H9 (cell line): Measurements from ENCODE around the gene XKRX. TPM values are rescaled to one million over a fixed set of nuclear protein-coding genes. Genes with fewer than 3 reads are reported as not detected.

ENCODE experiments used
- DNase-seq: peaks from one replicate; pipeline ENCODE4 v3.0.0-alpha.2; 2017
- H2AFZ ChIP-seq: one replicate; pipeline ENCODE4 v1.6.1; 2013; ENCODE audit warnings: mild to moderate bottlenecking, low read length, control low read depth, moderate library complexity
- H2AK5ac ChIP-seq: 2 replicates; pipeline ENCODE4 v1.6.1; 2013; ENCODE audit warnings: low read length, control low read depth, mixed read lengths; ENCODE audit not compliant: insufficient read length
- H2BK120ac ChIP-seq: one replicate; pipeline ENCODE4 v1.6.1; 2013; ENCODE audit warnings: low read depth, mild to moderate bottlenecking, low read length, control low read depth, inconsistent platforms; ENCODE audit not compliant: poor library complexity, severe bottlenecking
- H2BK12ac ChIP-seq: 2 replicates; pipeline ENCODE4 v1.6.1; 2013; ENCODE audit warnings: low read length, control low read depth, mixed read lengths, low read depth; ENCODE audit not compliant: insufficient read length
- H2BK15ac ChIP-seq: 2 replicates; pipeline ENCODE4 v1.6.1; 2013; ENCODE audit warnings: low read depth, low read length, control low read depth
- H2BK20ac ChIP-seq: one replicate; pipeline ENCODE4 v1.6.1; 2013; ENCODE audit warnings: low read depth, mild to moderate bottlenecking, low read length, control low read depth, inconsistent platforms; ENCODE audit not compliant: poor library complexity, severe bottlenecking
- H2BK5ac ChIP-seq: 2 replicates; pipeline ENCODE4 v1.6.1; 2013; ENCODE audit warnings: low read length, control low read depth, mixed read lengths; ENCODE audit not compliant: insufficient read length
- H3K14ac ChIP-seq: 2 replicates; pipeline ENCODE4 v1.6.1; 2013; ENCODE audit warnings: low read length, control low read depth; ENCODE audit not compliant: insufficient read depth
- H3K18ac ChIP-seq: 2 replicates; pipeline ENCODE4 v1.6.1; 2013; ENCODE audit warnings: low read depth, mild to moderate bottlenecking, mixed read lengths, low read length, control low read depth; ENCODE audit not compliant: insufficient read length
- H3K23ac ChIP-seq: 2 replicates; pipeline ENCODE4 v1.6.1; 2013; ENCODE audit warnings: low read length, control low read depth, mixed read lengths, low read depth; ENCODE audit not compliant: insufficient read length
- H3K23me2 ChIP-seq: 2 replicates; pipeline ENCODE4 v1.6.1; 2013; ENCODE audit warnings: low read depth, mild to moderate bottlenecking, mixed read lengths, low read length, control low read depth; ENCODE audit not compliant: insufficient read length, poor library complexity, severe bottlenecking
- H3K27ac ChIP-seq: 2 replicates; pipeline ENCODE4 v1.5.1; 2013; ENCODE audit warnings: low read length, control low read depth, mixed read lengths, low read depth; ENCODE audit not compliant: insufficient read length
- H3K27me3 ChIP-seq: 2 replicates; pipeline ENCODE4 v1.6.1; 2013; ENCODE audit warnings: low read length, control low read depth, inconsistent platforms; ENCODE audit not compliant: insufficient read depth
- H3K4ac ChIP-seq: 2 replicates; pipeline ENCODE4 v1.6.1; 2013; ENCODE audit warnings: low read depth, mild to moderate bottlenecking, control low read depth, inconsistent platforms, low read length, moderate library complexity
- H3K4me1 ChIP-seq: 2 replicates; pipeline ENCODE4 v1.6.1; 2013; ENCODE audit warnings: low read length, control low read depth, inconsistent platforms; ENCODE audit not compliant: insufficient read depth
- H3K4me2 ChIP-seq: 2 replicates; pipeline ENCODE4 v1.6.1; 2013; ENCODE audit warnings: low read length, control low read depth, mixed read lengths; ENCODE audit not compliant: insufficient read length, insufficient read depth
- H3K56ac ChIP-seq: 2 replicates; pipeline ENCODE4 v1.6.1; 2013; ENCODE audit warnings: low read depth, mild to moderate bottlenecking, mixed read lengths, low read length, control low read depth; ENCODE audit not compliant: insufficient read length
- H3K79me1 ChIP-seq: 2 replicates; pipeline ENCODE4 v1.6.1; 2013; ENCODE audit warnings: low read depth, mild to moderate bottlenecking, moderate library complexity, low read length, control low read depth, inconsistent platforms; ENCODE audit not compliant: insufficient read depth, poor library complexity, severe bottlenecking
- H3K79me2 ChIP-seq: 2 replicates; pipeline ENCODE4 v1.6.1; 2013; ENCODE audit warnings: low read length, control low read depth, inconsistent platforms; ENCODE audit not compliant: insufficient read depth
- H3K9ac ChIP-seq: 2 replicates; pipeline ENCODE4 v1.6.1; 2013; ENCODE audit warnings: low read length, control low read depth, mixed read lengths; ENCODE audit not compliant: insufficient read length; ENCODE audit errors: extremely low read depth
- H3K9me3 ChIP-seq: one replicate; pipeline ENCODE4 v1.6.1; 2013; ENCODE audit warnings: low read depth, low read length, inconsistent platforms; ENCODE audit not compliant: control insufficient read depth
- H3T11ph ChIP-seq: one replicate; pipeline ENCODE4 v1.6.1; 2013; ENCODE audit warnings: mild to moderate bottlenecking, low read length, control low read depth, inconsistent platforms
- H4K20me1 ChIP-seq: one replicate; pipeline ENCODE4 v1.6.1; 2013; ENCODE audit not compliant: control insufficient read depth, insufficient read length, insufficient read depth
- H4K5ac ChIP-seq: 2 replicates; pipeline ENCODE4 v1.6.1; 2013; ENCODE audit warnings: low read depth, mild to moderate bottlenecking, mixed read lengths, low read length, control low read depth; ENCODE audit not compliant: insufficient read length
- H4K8ac ChIP-seq: replicated peaks from 2 replicates; pipeline ENCODE4 v1.6.1; 2013; ENCODE audit warnings: low read length, control low read depth, mixed read lengths, low read depth; ENCODE audit not compliant: insufficient read length
- H4K91ac ChIP-seq: 2 replicates; pipeline ENCODE4 v1.6.1; 2013; ENCODE audit warnings: low read depth, mild to moderate bottlenecking, moderate library complexity, mixed read lengths, low read length, control low read depth; ENCODE audit not compliant: insufficient read length
- H3K27ac Mint-ChIP-seq, 3 experiments: 2 replicates in 2 of 3; 3 replicates in 1 of 3; pipeline ENCODE4 v1.8.0; 2020 to 2021; ENCODE audit warnings: mixed read lengths in 3 of 3, mild to moderate bottlenecking in 1 of 3, moderate library complexity in 1 of 3
- H3K27me3 Mint-ChIP-seq: 2 replicates; pipeline ENCODE4 v1.8.0; 2021; ENCODE audit warnings: low read depth, mild to moderate bottlenecking, moderate library complexity, mixed read lengths
- H3K36me3 Mint-ChIP-seq, 3 experiments: 2 replicates in 2 of 3; 3 replicates in 1 of 3; pipeline ENCODE4 v1.8.0; 2020 to 2021; ENCODE audit warnings: low read depth in 3 of 3, mixed read lengths in 3 of 3; ENCODE audit not compliant: insufficient read depth in 1 of 3
- H3K4me1 Mint-ChIP-seq, 2 experiments: 2 replicates each; pipeline ENCODE4 v1.8.0; 2020; ENCODE audit warnings: mixed read lengths in 2 of 2
- H3K4me3 Mint-ChIP-seq, 2 experiments: 2 replicates in 1 of 2; 3 replicates in 1 of 2; pipeline ENCODE4 v1.8.0; 2020 to 2021; ENCODE audit warnings: mild to moderate bottlenecking in 2 of 2, mixed read lengths in 2 of 2, moderate library complexity in 1 of 2
- H3K9me3 Mint-ChIP-seq, 2 experiments: 2 replicates in 1 of 2; 3 replicates in 1 of 2; pipeline ENCODE4 v1.8.0; 2020; ENCODE audit warnings: mild to moderate bottlenecking in 2 of 2, mixed read lengths in 2 of 2, moderate library complexity in 1 of 2
- CTCF ChIP-seq: fragments of 200-600 bp; sonication (generic); conservative IDR thresholded peaks from 3 replicates; pipeline ENCODE4 v1.8.0; 2021; ENCODE audit warnings: antibody characterized with exemption, mild to moderate bottlenecking
- WGBS: extraction: QIAGEN DNeasy Blood & Tissue Kit; methylation state at CpG from one replicate; pipeline ENCODE4 v1.1.7; 2013; ENCODE audit warnings: missing lambda C conversion rate, low lambda C conversion rate, mixed read lengths; ENCODE audit not compliant: insufficient read length; ENCODE audit errors: extremely low coverage; 5-methylcytosine and 5-hydroxymethylcytosine counted together
- total RNA-seq: library from RNA; stranded (reverse); gene quantifications from 2 replicates; pipeline ENCODE4 v1.2.1, GENCODE V29; 2021

XKRX gene
- total RNA-seq, 1 experiment from 2014 or later = 0.44 TPM

GRCh38 chrX:100944601-100945000, 15.9 kb upstream of the XKRX start:
- Mint-ChIP-seq H3K4me3 (no peak overlapping the region), H3K27ac (no peak overlapping the region), H3K36me3 (peaks cover 0 to 2% (median 0%) of the 10 kb centered on the region in 3 experiments; a peak in 3 of 7 replicates), H3K27me3 (no peaks in the 10 kb centered on the region; the same call in none of the 2 replicates), H3K4me1 (peaks cover 9 to 11% of the 10 kb centered on the region in 2 experiments), H3K9me3 (peaks cover 49 to 54% of the 10 kb centered on the region in 2 experiments)
- no peak overlapping the region for H3T11ph ChIP-seq
- no peak overlapping the region for H3K27ac ChIP-seq
- no peaks in the 10 kb centered on the region for H3K79me2 ChIP-seq
- TF ChIP-seq CTCF = no peak
- no peak overlapping the region for H2BK12ac ChIP-seq
- H3K4me2 ChIP-seq = no peak overlapping the region
- H3K14ac ChIP-seq = no peak overlapping the region
- no peak overlapping the region for H3K56ac ChIP-seq
- H3K9me3 ChIP-seq = peaks cover 21% of the 10 kb centered on the region
- H3K4me1 ChIP-seq = peaks cover 3% of the 10 kb centered on the region; the same call in 1 of the 2 replicates
- H4K8ac ChIP-seq = no peak overlapping the region
- no peak overlapping the region for H3K18ac ChIP-seq
- DNase-seq = no peak
- no peak overlapping the region for H4K91ac ChIP-seq
- H3K4ac ChIP-seq = no peak overlapping the region
- H3K9ac ChIP-seq = no peak overlapping the region
- no peak overlapping the region for H2AFZ ChIP-seq
- no peak overlapping the region for H2BK5ac ChIP-seq
- H3K27me3 ChIP-seq = no peaks in the 10 kb centered on the region
- no peaks in the 10 kb centered on the region for H3K79me1 ChIP-seq
- no peaks in the 10 kb centered on the region for H3K23me2 ChIP-seq
- H3K23ac ChIP-seq = no peak overlapping the region
- H4K20me1 ChIP-seq = no peaks in the 10 kb centered on the region
- no peak overlapping the region for H2BK120ac ChIP-seq
- H2AK5ac ChIP-seq = no peak overlapping the region
- no peak overlapping the region for H4K5ac ChIP-seq
- H2BK15ac ChIP-seq = no peak overlapping the region
- no peak overlapping the region for H2BK20ac ChIP-seq
- no CpG with 5 or more reads among the region's 3 CpGs for WGBS
